LNCAP (cell line): ENCODE results near the gene C11orf52.

ENCODE experiments used
- CTCF ChIP-seq: fragments of 450-650 bp; IDR thresholded peaks from 2 replicates; pipeline ENCODE4 v1.5.1; 2017; ENCODE audit warnings: mild to moderate bottlenecking

Gene C11orf52

GRCh38 chr11:111879637-111879960 is 39.1 kb upstream of the C11orf52 start:
- no peak for TF ChIP-seq CTCF

GRCh38 chr11:111882202-111882601 is 36.5 kb upstream of the C11orf52 start:
- TF ChIP-seq CTCF, result no peak

- TF ChIP-seq CTCF, result no peak
Observed at GRCh38 chr11:111886032-111886431, 32.7 kb upstream of the C11orf52 start.

- TF ChIP-seq CTCF, result no peak
Observed at GRCh38 chr11:111886844-111887243, 31.9 kb upstream of the C11orf52 start.

- TF ChIP-seq CTCF, result no peak
Observed at GRCh38 chr11:111905411-111905810, 13.3 kb upstream of the C11orf52 start.

GRCh38 chr11:111906680-111907079 is 12.0 kb upstream of the C11orf52 start:
- no peak for TF ChIP-seq CTCF

- no peak for TF ChIP-seq CTCF
Observed at GRCh38 chr11:111908639-111909305, 9.9 kb upstream of the C11orf52 start.

- no peak for TF ChIP-seq CTCF
Observed at GRCh38 chr11:111909378-111909777, 9.3 kb upstream of the C11orf52 start.
